ENCODE results near the gene CAMSAP1.

GRCh38 chr9:135803441-135803840 is 103.9 kb downstream of the CAMSAP1 start:
- no peak for TF ChIP-seq CTCF (conservative IDR thresholded peaks at IDR 0.05)
- TF ChIP-seq ZFX (IDR thresholded peaks at IDR 0.05), result no peak

Measured in C4-2B (cell line).